ENCODE results near the gene DENND1C. TPM values are rescaled to one million over a fixed set of nuclear protein-coding genes. Genes with fewer than 3 reads are reported as not detected.
"Not testable (repeated sequence)": the region's sequence is repeated elsewhere in the genome, so short reads cannot be mapped to it uniquely, and the experiment has no call there.

Gene DENND1C
- total RNA-seq, 1 donor from 2014 or later = 1.3 TPM

DNA sequence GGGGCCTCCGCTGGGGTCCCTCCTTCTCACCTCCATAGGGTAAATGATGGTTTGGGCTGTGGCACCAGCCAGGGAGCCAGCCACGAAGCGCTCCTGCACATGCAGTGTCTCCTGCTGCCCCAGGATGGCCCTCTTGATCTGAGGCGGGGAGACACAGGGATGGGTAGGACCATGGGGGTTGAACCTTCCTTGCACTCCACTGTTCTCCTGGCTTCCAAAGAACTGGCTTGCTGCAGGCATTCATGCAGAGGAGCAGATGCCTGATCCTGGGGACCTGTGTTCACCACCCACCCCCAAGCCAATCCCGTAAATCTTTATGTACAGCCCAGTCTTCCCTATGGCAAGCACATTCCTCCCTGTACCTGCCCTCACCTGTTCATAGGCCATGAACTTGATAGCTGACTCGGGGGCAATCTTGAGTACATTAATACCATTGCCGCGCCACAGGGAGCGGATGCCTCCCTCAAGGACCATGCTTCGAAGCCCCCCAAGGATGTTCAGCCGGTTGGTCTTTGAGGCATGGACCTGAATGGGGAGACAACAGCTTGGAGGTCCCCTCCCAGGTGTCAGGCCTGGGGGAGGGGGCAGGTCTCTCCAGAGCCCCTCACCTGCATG is 27.5 kb downstream of the DENND1C start:
- ATAC-seq = no peak

DNA sequence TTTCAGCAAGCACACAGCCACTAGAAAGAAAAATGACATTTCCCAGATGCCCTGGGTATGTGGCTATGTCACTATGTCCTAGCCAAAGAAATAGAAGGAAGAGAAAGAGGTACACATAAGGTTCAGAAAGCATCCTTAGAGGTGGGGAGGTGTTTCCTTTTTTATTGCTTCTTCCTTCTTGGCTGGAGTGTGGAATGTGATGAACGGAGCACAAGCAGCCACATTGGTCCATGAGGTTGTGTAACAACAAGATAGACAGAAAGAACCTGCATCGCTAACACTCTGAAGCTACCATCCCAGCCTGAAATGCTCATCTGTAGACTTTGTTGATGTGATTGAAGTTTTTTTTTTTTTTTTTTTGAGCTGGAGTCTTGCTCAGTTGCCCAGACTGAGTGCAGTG is 28.7 kb downstream of the DENND1C start:
- no peak for ATAC-seq

DNA sequence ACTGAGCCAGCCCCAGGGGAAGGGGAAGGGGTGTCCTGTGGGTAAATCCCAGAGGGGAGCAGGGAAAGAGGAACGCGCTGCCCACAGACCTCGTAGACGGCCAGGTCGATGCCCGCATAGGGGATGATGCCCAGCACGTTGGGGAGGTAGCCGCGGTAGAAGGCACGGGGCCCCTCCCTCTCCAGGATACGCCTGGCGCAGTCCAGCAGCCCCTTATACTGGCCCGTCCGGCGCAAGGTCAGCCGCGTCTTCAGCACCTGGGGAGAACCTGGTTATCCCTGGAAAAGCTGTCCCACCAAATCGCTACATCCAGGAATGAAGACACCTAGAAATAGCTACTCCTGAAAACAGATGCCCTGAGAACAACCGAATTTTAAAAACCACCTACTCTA is 29.4 kb downstream of the DENND1C start:
- ATAC-seq = no peak

GRCh38 chr19:6451583-6452222 is 29.9 kb downstream of the DENND1C start:
- ATAC-seq = no peak

GRCh38 chr19:6450166-6450565 is 31.4 kb downstream of the DENND1C start:
- ATAC-seq = no peak

- ATAC-seq = peak; percentile 72
Observed at GRCh38 chr19:6448045-6448444, 33.5 kb downstream of the DENND1C start.

DNA sequence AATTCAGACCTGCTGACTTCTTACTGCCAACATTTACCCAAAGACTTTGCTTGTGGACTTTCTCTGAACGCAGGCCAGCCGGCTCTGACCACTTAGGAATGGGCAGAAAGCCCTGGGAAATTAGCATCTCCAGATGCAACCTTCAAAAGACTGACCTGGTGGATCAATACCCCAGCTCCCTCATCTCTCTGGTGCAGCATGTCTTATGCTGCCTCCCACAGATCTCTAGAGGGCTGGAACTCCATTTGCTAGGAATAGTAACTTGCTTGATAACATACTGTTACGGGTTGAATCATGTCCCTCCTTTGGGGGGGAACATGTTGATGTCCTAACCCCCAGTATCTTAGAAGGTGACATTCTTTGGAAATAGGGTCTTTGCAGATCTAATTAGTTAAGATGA is 35.1 kb downstream of the DENND1C start:
- no peak for ATAC-seq

DNA sequence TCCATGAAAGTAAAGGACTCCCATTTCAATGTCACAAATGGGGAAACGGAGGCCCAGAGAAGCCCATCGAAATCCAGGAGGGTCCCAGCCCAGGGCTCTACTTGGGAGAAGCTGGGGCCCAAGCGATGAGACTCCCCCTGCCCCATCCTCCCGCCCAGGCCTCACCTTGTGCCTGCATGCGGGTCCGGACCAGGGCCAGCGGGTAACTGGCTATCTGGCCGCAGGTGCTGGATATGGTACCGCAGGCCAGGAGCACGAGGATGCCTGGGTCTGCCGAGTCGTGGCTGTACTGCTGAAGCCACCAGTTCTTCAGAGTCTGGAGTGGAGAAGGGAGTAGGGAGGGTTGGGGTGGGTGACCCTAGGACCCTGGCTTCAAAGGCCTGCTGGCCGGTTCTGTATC is 37.6 kb downstream of the DENND1C start:
- ATAC-seq = no peak

- peak; percentile 13 for ATAC-seq
Observed at GRCh38 chr19:6442087-6442688, 39.4 kb downstream of the DENND1C start.

GRCh38 chr19:6440905-6441304 is 40.7 kb downstream of the DENND1C start:
- ATAC-seq = no peak

GRCh38 chr19:6439743-6440142 is 41.8 kb downstream of the DENND1C start:
- ATAC-seq = no peak

DNA sequence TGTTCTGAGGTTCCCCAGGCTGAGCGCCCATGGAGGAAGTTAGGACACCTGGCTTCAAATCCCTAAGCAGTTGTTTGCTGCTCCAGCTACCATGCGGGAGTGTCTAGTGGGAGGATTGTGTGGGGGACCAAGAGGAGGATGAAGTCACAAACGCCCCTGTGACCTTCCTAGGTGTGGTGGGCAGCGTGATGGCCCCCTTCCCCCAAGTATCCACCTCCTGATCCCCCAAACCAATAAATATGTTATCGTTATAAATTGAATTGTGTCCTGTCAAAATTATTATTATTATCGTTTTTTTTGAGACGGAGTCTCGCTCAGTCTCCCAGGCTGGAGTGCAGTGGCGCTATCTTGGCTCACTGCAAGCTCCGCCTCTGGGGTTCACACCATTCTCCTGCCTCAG is 47.9 kb downstream of the DENND1C start, which contains the start of gene SLC25A41:
SLC25A41 (minus strand) TSS at position 101 of the 400 bp plus-strand sequence; CDS start at position 31, 70 bp downstream.
- no peak for ATAC-seq

DNA sequence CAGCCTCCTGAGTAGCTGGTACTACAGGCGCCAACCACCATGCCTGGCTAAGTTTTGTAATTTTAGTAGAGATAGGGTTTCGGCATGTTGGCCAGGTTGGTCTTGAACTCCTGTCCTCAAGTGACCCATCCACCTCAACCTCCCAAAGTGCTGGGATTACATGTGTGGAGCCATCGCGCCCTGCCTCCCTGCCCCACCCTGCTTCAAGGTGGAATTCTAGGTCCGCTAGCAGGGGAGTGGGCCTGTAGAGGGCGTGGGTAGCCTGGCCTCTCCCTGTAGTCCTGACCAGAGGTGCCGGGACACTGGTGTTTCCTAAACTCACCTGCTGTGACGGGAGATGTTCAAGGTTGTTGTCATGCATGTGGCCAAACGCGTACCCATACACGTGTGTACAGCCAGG is 48.4 kb downstream of the DENND1C start:
- no peak for ATAC-seq

DNA sequence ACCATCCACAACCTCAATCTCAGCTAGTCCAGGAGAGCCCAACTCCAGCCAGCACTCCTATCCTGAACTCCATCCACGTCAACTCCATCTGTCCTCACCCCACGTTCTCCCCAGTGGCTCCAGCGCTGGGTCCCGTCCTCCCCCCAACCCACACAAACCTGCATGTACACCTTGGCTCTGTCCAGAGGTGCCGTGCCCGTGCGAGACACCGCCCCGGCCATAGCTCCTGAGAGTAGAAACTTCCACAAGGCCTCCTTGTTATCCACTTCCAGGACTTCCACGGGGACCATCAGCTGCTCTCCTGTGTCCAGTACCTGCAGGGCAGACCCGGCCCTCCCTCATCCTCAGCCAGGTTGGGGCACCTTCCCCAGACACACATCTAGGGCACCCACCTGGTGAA is 49.7 kb downstream of the DENND1C start:
- ATAC-seq = peak; percentile 12

GRCh38 chr19:6429419-6430221 is 52.0 kb downstream of the DENND1C start:
- ATAC-seq = no peak

GRCh38 chr19:6428692-6429418 is 52.7 kb downstream of the DENND1C start:
- ATAC-seq = not testable (repeated sequence)

- ATAC-seq = no peak
Observed at GRCh38 chr19:6427131-6427530, 54.5 kb downstream of the DENND1C start.

GRCh38 chr19:6425732-6426620 is 55.6 kb downstream of the DENND1C start:
- ATAC-seq = no peak

GRCh38 chr19:6424939-6425731 is 56.5 kb downstream of the DENND1C start:
- peak; percentile 95 for ATAC-seq

GRCh38 chr19:6424195-6424938 is 57.2 kb downstream of the DENND1C start, which contains the start of gene KHSRP:
TSS of gene KHSRP (minus strand) at chr19:6424811. CDS start at chr19:6424701, 110 bp downstream.
- no peak for ATAC-seq

Data from esophagus mucosa (tissue), 1 donor.